PC-3 (cell line): ENCODE measurements around the gene TSPAN32.

Experiments
- EZH2 ChIP-seq: fragments of 300-600 bp; sonication (generic); IDR thresholded peaks from one replicate; pipeline ENCODE4 v1.6.1; 2017; ENCODE audit warnings: antibody characterized with exemption, mild to moderate bottlenecking, low read length; ENCODE audit not compliant: unreplicated experiment
- EZH2phosphoT487 ChIP-seq: fragments of 300-600 bp; sonication (generic); IDR thresholded peaks from 2 replicates; pipeline ENCODE4 v1.6.1; 2018; ENCODE audit warnings: mild to moderate bottlenecking, antibody characterized with exemption, low read length, borderline replicate concordance
- TF ChIP-seq, protein P1 (sequence below): fragments of 300-600 bp; sonication (generic); conservative IDR thresholded peaks from 2 replicates; pipeline ENCODE4 v1.5.1; 2017; ENCODE audit warnings: antibody characterized with exemption, low read depth, mild to moderate bottlenecking, low read length

DNA sequence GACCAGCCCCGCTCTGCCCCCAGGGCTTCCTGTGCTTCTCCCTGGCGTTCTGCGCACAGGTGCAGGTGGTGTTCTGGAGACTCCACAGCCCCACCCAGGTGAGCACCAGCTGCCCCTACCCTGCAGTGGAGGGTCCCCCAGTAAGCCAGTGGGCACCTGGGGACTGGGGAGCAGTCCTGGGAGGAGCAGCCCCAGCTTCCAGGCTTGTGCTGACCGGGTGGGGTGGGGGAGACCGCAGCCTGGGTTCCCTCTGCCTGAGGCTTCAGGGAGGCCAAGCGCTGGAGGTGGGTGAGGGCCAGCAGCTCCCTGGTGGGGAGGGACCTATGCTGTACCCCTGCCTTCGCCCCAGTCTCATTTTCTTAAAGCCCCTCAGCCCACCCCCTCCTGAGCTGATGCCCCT is 6.9 kb downstream of the TSPAN32 start:
- TF ChIP-seq, protein P1, sequence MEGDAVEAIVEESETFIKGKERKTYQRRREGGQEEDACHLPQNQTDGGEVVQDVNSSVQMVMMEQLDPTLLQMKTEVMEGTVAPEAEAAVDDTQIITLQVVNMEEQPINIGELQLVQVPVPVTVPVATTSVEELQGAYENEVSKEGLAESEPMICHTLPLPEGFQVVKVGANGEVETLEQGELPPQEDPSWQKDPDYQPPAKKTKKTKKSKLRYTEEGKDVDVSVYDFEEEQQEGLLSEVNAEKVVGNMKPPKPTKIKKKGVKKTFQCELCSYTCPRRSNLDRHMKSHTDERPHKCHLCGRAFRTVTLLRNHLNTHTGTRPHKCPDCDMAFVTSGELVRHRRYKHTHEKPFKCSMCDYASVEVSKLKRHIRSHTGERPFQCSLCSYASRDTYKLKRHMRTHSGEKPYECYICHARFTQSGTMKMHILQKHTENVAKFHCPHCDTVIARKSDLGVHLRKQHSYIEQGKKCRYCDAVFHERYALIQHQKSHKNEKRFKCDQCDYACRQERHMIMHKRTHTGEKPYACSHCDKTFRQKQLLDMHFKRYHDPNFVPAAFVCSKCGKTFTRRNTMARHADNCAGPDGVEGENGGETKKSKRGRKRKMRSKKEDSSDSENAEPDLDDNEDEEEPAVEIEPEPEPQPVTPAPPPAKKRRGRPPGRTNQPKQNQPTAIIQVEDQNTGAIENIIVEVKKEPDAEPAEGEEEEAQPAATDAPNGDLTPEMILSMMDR, result no peak
- TF ChIP-seq EZH2phosphoT487 (no peak), EZH2 (no peak)
